ENCODE results near the gene TBC1D16.

DNA sequence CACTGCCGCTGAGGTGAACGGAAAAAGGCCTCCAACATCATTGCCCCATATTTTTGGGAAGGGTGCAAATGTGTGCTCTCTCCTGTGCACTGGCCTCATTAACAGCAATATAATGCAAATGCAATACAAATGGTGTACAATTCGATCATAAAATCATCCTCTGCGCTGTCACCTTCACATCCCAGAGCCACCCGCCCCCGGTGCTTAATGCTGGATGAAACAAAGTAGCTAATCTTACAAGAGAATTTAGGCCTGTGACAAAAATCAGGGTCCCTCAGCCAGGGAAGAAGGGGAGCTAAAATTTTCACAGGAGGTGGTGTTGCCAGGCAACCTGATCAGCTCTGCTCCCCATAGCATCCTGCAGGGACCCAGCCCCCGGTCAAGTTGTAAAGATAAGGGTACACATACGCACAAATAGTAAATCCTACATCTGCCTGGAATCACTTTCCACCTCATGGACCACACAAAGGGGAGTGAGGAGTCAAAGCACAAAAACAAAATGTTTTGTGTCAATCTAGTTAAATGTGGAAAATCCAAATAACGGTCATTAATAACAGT lies 3.0 kb downstream of the TBC1D16 start:
- TF ChIP-seq, protein P1, sequence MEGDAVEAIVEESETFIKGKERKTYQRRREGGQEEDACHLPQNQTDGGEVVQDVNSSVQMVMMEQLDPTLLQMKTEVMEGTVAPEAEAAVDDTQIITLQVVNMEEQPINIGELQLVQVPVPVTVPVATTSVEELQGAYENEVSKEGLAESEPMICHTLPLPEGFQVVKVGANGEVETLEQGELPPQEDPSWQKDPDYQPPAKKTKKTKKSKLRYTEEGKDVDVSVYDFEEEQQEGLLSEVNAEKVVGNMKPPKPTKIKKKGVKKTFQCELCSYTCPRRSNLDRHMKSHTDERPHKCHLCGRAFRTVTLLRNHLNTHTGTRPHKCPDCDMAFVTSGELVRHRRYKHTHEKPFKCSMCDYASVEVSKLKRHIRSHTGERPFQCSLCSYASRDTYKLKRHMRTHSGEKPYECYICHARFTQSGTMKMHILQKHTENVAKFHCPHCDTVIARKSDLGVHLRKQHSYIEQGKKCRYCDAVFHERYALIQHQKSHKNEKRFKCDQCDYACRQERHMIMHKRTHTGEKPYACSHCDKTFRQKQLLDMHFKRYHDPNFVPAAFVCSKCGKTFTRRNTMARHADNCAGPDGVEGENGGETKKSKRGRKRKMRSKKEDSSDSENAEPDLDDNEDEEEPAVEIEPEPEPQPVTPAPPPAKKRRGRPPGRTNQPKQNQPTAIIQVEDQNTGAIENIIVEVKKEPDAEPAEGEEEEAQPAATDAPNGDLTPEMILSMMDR (IDR thresholded peaks at IDR 0.05) = no peak
- no peak for TF ChIP-seq POLR2AphosphoS5 (IDR thresholded peaks at IDR 0.05)

Data from breast epithelium (tissue), 3 donors.